ENCODE data around the gene ABHD17B. TPM values are rescaled to one million over a fixed set of nuclear protein-coding genes. Genes with fewer than 3 reads are reported as not detected.

Gene ABHD17B
- total and polyA plus RNA-seq, 2 donors, result 23.3 to 53.1 TPM

DNA sequence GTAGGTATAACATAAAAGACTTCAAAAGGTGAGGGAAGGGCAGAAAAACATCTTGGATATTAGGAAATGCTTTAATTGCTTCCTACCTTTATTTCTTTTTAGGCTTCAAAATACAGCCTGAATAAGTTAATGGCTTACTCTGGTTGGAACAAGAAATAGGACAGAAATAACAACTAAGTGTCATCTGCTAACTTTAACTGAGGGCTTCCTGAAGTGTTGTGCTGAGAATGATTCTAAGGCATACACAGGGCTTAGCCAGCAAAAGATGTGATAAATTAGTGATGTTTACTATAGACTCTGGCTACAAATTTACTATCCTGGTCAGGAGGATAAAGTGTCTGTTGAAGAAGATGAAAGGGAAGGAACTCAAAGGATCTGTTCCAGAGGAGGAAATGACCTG is 34.2 kb downstream of the ABHD17B start:
- DNase-seq (ENCODE audit: low read depth in 6 of 9, low spot score in 9 of 9), result no peak
- no peaks in the 10 kb centered on the region for H3K27me3 ChIP-seq (ENCODE audit: control insufficient read depth in 2 of 2, insufficient read depth in 1 of 2, low read length in 1 of 2)
- H3K9me3 ChIP-seq (ENCODE audit: control insufficient read depth in 2 of 2, insufficient read depth in 1 of 2, low read length in 1 of 2), result peaks cover 0 to 12% of the 10 kb centered on the region in 2 donors
- peaks cover 0 to 2% of the 10 kb centered on the region in 2 donors for H3K4me1 ChIP-seq (ENCODE audit: control insufficient read depth in 2 of 2, insufficient read depth in 2 of 2, low read length in 2 of 2)
- no peak overlapping the region for H3K4me3 ChIP-seq (ENCODE audit: low read length in 2 of 2)
- peaks cover 7 to 22% of the 10 kb centered on the region in 2 donors for H3K36me3 ChIP-seq (ENCODE audit: control insufficient read depth in 2 of 2, insufficient read depth in 2 of 2, low read length in 1 of 2)
- H3K27ac ChIP-seq (ENCODE audit: low read depth in 1 of 2, low read length in 1 of 2), result peak overlapping the region in 1 of 2 donors; percentile 45

DNA sequence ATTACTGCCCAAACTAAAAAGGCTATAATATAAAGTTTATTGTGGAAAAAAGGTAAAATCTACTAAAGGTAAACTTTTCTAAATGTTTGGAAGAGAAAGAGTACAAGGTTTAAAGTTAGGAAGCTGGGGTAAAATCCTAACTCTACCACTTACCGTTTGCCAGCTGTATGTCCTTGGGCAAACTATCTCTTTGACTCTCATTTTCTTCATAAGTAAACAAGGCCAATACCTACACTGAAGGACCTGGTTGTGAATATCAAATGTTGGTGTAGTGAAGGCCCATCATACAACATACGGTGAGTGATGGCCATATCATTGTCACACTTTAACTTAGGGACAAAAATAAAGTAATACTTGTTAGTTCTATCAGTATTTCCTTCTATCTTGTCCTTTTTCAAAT is 34.9 kb downstream of the ABHD17B start:
- Histone ChIP-seq H3K9me3 (ENCODE audit: control insufficient read depth in 2 of 2, insufficient read depth in 1 of 2, low read length in 1 of 2) (peaks cover 0 to 7% of the 10 kb centered on the region in 2 donors), H3K4me3 (ENCODE audit: low read length in 2 of 2) (no peak overlapping the region), H3K36me3 (ENCODE audit: control insufficient read depth in 2 of 2, insufficient read depth in 2 of 2, low read length in 1 of 2) (peaks cover 12 to 27% of the 10 kb centered on the region in 2 donors), H3K27me3 (ENCODE audit: control insufficient read depth in 2 of 2, insufficient read depth in 1 of 2, low read length in 1 of 2) (no peaks in the 10 kb centered on the region), H3K27ac (ENCODE audit: low read depth in 1 of 2, low read length in 1 of 2) (no peak overlapping the region), H3K4me1 (ENCODE audit: control insufficient read depth in 2 of 2, insufficient read depth in 2 of 2, low read length in 2 of 2) (peaks cover 0 to 2% of the 10 kb centered on the region in 2 donors)
- WGBS, result 97% methylated on average over 2 of the region's 2 CpGs
- no peak for DNase-seq (ENCODE audit: low read depth in 6 of 9, low spot score in 9 of 9)

DNA sequence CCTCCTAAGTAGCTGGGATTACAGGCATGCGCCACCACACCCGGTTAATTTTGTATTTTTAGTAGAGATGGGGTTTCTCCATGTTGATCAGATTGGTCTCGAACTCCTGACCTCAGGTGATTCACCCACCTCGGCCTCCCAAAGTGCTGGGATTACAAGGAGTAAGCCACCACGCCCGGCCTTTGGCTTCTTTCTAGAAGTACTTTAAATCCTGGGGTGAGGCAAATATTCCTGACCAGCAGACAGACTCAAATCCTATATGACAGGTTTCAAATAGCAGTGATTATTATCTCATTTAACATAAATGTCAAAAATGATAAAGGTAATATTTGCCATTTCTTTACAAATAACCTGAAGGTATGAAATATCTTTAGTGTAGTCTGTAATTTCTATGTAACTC is 35.6 kb downstream of the ABHD17B start:
- DNase-seq (ENCODE audit: low read depth in 6 of 9, low spot score in 9 of 9), result no peak
- WGBS, result 97% methylated on average over 6 of the region's 6 CpGs
- Histone ChIP-seq H3K27me3 (ENCODE audit: control insufficient read depth in 2 of 2, insufficient read depth in 1 of 2, low read length in 1 of 2) (no peaks in the 10 kb centered on the region), H3K27ac (ENCODE audit: low read depth in 1 of 2, low read length in 1 of 2) (no peak overlapping the region), H3K9me3 (ENCODE audit: control insufficient read depth in 2 of 2, insufficient read depth in 1 of 2, low read length in 1 of 2) (peaks cover 0 to 7% of the 10 kb centered on the region in 2 donors), H3K4me3 (ENCODE audit: low read length in 2 of 2) (no peak overlapping the region), H3K36me3 (ENCODE audit: control insufficient read depth in 2 of 2, insufficient read depth in 2 of 2, low read length in 1 of 2) (peaks cover 12 to 30% of the 10 kb centered on the region in 2 donors), H3K4me1 (ENCODE audit: control insufficient read depth in 2 of 2, insufficient read depth in 2 of 2, low read length in 2 of 2) (peaks cover 0 to 2% of the 10 kb centered on the region in 2 donors)

DNA sequence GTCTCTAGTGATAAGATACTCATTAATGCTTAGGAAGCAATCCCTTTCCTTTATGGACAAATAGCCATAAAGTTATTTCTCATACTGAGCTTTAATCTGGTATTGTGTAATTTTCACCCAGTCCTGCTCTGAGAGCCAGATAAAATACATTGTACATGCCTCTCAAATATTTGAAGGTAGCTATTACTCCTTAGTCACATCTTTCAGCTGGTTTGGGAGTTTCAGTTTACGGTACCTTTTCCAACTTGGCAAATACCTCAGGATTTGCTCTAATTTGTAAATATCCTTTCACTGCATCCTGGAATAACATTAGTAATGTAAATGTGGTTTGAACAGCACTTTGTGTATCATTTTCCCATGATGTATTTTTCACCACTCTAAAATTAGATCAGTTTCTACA is 47.4 kb downstream of the ABHD17B start:
- WGBS, result 94% methylated on average over 1 of the region's 1 CpG
- H3K4me1 ChIP-seq (ENCODE audit: control insufficient read depth in 2 of 2, insufficient read depth in 2 of 2, low read length in 2 of 2), result no peaks in the 10 kb centered on the region
- no peak overlapping the region for H3K4me3 ChIP-seq (ENCODE audit: low read length in 2 of 2)
- DNase-seq (ENCODE audit: low read depth in 6 of 9, low spot score in 9 of 9), result no peak
- no peaks in the 10 kb centered on the region for H3K27me3 ChIP-seq (ENCODE audit: control insufficient read depth in 2 of 2, insufficient read depth in 1 of 2, low read length in 1 of 2)
- no peak overlapping the region for H3K27ac ChIP-seq (ENCODE audit: low read depth in 1 of 2, low read length in 1 of 2)
- no peaks in the 10 kb centered on the region for H3K9me3 ChIP-seq (ENCODE audit: control insufficient read depth in 2 of 2, insufficient read depth in 1 of 2, low read length in 1 of 2)
- peaks cover 1 to 36% of the 10 kb centered on the region in 2 donors for H3K36me3 ChIP-seq (ENCODE audit: control insufficient read depth in 2 of 2, insufficient read depth in 2 of 2, low read length in 1 of 2)

DNA sequence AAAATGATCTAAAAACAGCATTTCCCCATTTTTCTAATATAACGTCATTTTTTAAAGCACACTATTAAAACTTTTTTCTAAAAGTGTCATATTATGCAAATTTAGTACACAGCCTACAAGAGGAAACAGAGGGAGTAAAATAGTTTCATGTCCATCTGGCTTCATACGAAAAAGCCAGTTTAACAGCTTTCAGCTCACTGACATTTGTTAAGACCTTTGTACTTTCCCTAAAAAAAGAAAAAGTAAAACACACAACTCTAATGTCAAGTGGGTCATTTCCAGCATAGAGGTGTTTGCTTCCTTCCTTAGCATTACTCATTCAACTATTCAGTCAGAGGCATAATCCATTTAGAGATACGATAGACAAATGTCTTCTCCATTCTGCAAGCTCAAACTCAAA is 49.4 kb downstream of the ABHD17B start:
- WGBS, result 96% methylated on average over 3 of the region's 3 CpGs
- Histone ChIP-seq H3K4me1 (ENCODE audit: control insufficient read depth in 2 of 2, insufficient read depth in 2 of 2, low read length in 2 of 2) (no peaks in the 10 kb centered on the region), H3K27ac (ENCODE audit: low read depth in 1 of 2, low read length in 1 of 2) (no peak overlapping the region), H3K36me3 (ENCODE audit: control insufficient read depth in 2 of 2, insufficient read depth in 2 of 2, low read length in 1 of 2) (peaks cover 0 to 23% of the 10 kb centered on the region in 2 donors), H3K4me3 (ENCODE audit: low read length in 2 of 2) (no peak overlapping the region), H3K9me3 (ENCODE audit: control insufficient read depth in 2 of 2, insufficient read depth in 1 of 2, low read length in 1 of 2) (no peaks in the 10 kb centered on the region), H3K27me3 (ENCODE audit: control insufficient read depth in 2 of 2, insufficient read depth in 1 of 2, low read length in 1 of 2) (no peaks in the 10 kb centered on the region)
- DNase-seq (ENCODE audit: low read depth in 6 of 9, low spot score in 9 of 9), result no peak

DNA sequence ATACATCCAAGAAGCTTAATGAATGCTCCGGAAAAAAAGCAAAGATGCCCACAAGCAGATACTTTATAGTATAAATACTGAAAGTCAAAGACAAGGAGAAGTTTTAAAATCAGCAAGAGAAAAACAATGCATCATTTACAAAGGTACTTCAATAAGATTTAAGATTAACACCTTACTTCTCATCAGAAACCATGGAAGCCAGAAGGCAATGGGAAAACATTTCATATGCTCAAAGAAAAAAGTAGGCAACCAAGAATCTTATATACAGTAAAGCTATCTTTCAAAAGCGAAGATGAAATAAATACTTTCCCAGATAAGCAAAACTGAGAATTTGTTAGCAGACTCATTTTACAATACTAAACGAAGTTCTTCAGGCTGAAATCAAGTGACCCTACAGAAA is 51.1 kb downstream of the ABHD17B start:
- no peaks in the 10 kb centered on the region for H3K27me3 ChIP-seq (ENCODE audit: control insufficient read depth in 2 of 2, insufficient read depth in 1 of 2, low read length in 1 of 2)
- H3K36me3 ChIP-seq (ENCODE audit: control insufficient read depth in 2 of 2, insufficient read depth in 2 of 2, low read length in 1 of 2), result peaks cover 0 to 17% of the 10 kb centered on the region in 2 donors
- no peaks in the 10 kb centered on the region for H3K4me1 ChIP-seq (ENCODE audit: control insufficient read depth in 2 of 2, insufficient read depth in 2 of 2, low read length in 2 of 2)
- 97% methylated on average over 3 of the region's 3 CpGs for WGBS
- no peak overlapping the region for H3K27ac ChIP-seq (ENCODE audit: low read depth in 1 of 2, low read length in 1 of 2)
- H3K4me3 ChIP-seq (ENCODE audit: low read length in 2 of 2), result no peak overlapping the region
- no peak for DNase-seq (ENCODE audit: low read depth in 6 of 9, low spot score in 9 of 9)
- H3K9me3 ChIP-seq (ENCODE audit: control insufficient read depth in 2 of 2, insufficient read depth in 1 of 2, low read length in 1 of 2), result no peaks in the 10 kb centered on the region

DNA sequence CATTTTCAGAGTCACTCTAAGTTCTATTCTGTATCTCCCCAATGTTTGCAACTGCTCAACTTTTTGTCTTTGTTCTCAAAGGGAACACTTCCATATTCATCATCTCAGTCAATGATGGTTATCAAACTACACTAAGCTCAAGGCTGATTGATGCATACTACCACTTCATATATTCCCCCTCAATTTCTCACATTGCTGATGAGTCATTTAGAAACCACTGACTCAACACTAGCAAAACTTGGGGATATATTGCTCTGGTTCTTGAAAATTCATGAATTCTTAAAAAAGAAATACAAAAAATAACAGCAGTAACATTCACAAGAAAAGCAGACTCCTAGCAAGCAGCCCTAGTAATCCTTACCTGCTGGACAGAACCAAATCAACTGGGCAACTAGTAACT is 52.2 kb downstream of the ABHD17B start:
- Histone ChIP-seq H3K27me3 (ENCODE audit: control insufficient read depth in 2 of 2, insufficient read depth in 1 of 2, low read length in 1 of 2) (no peaks in the 10 kb centered on the region), H3K4me1 (ENCODE audit: control insufficient read depth in 2 of 2, insufficient read depth in 2 of 2, low read length in 2 of 2) (no peaks in the 10 kb centered on the region), H3K9me3 (ENCODE audit: control insufficient read depth in 2 of 2, insufficient read depth in 1 of 2, low read length in 1 of 2) (no peaks in the 10 kb centered on the region), H3K27ac (ENCODE audit: low read depth in 1 of 2, low read length in 1 of 2) (no peak overlapping the region), H3K4me3 (ENCODE audit: low read length in 2 of 2) (no peak overlapping the region), H3K36me3 (ENCODE audit: control insufficient read depth in 2 of 2, insufficient read depth in 2 of 2, low read length in 1 of 2) (peaks cover 0 to 12% of the 10 kb centered on the region in 2 donors)
- no peak for DNase-seq (ENCODE audit: low read depth in 6 of 9, low spot score in 9 of 9)

DNA sequence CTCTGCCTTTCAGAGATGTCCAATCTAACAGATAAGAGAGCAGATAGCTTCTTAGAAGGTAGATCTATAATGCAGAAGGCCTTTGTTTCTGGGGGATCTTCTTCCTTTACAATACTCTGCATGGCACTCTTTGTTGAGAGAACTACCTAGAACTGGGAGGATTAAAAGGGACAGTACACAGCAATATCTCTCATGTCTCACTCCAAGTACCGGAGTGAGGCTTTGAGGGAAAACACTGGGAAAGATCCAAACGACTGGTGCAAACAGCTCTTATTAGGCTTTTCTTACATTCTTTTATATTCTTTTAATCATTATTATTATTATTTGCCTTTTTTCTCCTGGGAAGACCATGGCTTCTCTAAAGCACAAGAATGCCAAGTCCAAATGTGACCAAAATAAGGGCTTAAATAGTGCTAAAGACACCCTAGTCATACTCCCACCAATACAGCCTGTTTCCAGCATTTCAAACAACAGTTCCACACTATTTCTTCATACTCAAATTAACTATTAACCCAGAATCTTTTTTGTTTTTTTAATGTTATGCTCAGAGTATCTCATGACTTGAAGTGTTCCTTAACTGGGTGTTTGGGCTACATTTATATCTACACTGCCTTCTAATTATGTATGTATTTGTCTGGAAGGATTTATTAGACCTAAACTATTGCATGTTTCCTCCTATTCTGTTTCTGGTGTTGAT is 52.7 kb downstream of the ABHD17B start:
- Histone ChIP-seq H3K27me3 (ENCODE audit: control insufficient read depth in 2 of 2, insufficient read depth in 1 of 2, low read length in 1 of 2) (no peaks in the 10 kb centered on the region), H3K4me3 (ENCODE audit: low read length in 2 of 2) (no peak overlapping the region), H3K9me3 (ENCODE audit: control insufficient read depth in 2 of 2, insufficient read depth in 1 of 2, low read length in 1 of 2) (no peaks in the 10 kb centered on the region), H3K36me3 (ENCODE audit: control insufficient read depth in 2 of 2, insufficient read depth in 2 of 2, low read length in 1 of 2) (peaks cover 0 to 6% of the 10 kb centered on the region in 2 donors), H3K4me1 (ENCODE audit: control insufficient read depth in 2 of 2, insufficient read depth in 2 of 2, low read length in 2 of 2) (no peaks in the 10 kb centered on the region), H3K27ac (ENCODE audit: low read depth in 1 of 2, low read length in 1 of 2) (no peak overlapping the region)
- 97% methylated on average over 2 of the region's 2 CpGs for WGBS
- DNase-seq (ENCODE audit: low read depth in 6 of 9, low spot score in 9 of 9), result no peak

DNA sequence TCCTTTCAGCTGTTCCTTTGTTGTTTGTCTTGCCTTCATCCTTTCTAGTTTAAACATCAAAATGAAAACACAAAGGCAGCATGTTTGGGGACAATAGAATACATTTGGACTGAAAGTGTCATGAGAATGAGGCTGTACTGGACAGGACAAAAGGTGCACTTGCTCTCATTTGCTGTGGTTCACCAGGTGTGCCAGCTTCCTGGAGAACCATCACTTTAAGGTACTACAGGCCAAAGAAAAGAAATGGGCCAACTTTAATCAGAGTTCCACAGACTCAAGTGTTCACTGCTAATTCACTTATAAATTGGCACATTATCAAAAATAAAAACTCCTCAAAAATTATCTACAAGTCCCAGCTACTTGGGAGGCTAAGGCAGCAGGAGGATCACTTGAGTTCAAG is 53.8 kb downstream of the ABHD17B start:
- no peak overlapping the region for H3K27ac ChIP-seq (ENCODE audit: low read depth in 1 of 2, low read length in 1 of 2)
- H3K36me3 ChIP-seq (ENCODE audit: control insufficient read depth in 2 of 2, insufficient read depth in 2 of 2, low read length in 1 of 2), result peaks cover 0 to 5% of the 10 kb centered on the region in 2 donors
- no peak for DNase-seq (ENCODE audit: low read depth in 6 of 9, low spot score in 9 of 9)
- no peaks in the 10 kb centered on the region for H3K27me3 ChIP-seq (ENCODE audit: control insufficient read depth in 2 of 2, insufficient read depth in 1 of 2, low read length in 1 of 2)
- no peaks in the 10 kb centered on the region for H3K4me1 ChIP-seq (ENCODE audit: control insufficient read depth in 2 of 2, insufficient read depth in 2 of 2, low read length in 2 of 2)
- no peaks in the 10 kb centered on the region for H3K9me3 ChIP-seq (ENCODE audit: control insufficient read depth in 2 of 2, insufficient read depth in 1 of 2, low read length in 1 of 2)
- no peak overlapping the region for H3K4me3 ChIP-seq (ENCODE audit: low read length in 2 of 2)

All from thymus (tissue), 11 donors.